ENCODE results near the gene TFB2M. TPM values are rescaled to one million over a fixed set of nuclear protein-coding genes. Genes with fewer than 3 reads are reported as not detected.

The TFB2M gene
- total RNA-seq, 1 donor from 2014 or later: 6.5 TPM

DNA sequence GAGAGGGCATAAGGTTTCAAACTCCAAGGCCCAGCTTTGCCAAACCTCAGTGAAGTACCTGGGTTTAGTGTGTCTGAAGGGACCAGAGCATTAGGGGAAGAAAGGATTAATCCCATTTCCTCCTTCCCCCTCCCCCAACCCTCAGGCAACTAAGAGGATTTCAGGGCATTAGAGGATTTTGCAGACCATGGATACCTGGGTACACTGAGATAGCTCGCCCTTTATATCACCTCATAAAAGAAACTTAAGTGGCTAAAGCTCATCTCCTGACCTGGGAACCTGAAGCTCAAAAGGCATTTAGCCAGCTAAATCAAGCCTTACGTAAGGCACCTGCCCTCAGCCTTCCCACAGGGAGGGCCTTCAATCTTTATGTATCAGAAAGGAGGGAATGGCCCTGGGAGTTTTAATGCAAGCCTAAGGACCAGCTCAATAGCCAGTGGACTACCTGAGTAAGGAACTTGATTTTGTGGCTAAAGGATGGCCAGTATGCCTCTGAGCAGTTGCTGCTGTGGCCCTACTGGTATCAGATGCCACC, 32.6 kb downstream of the TFB2M start:
- H3K4me3 Mint-ChIP-seq (ENCODE audit: unreplicated experiment): no peak overlapping the region
- no peak for TF ChIP-seq CTCF (IDR thresholded peaks at IDR 0.05; ENCODE audit: partially characterized antibody, unreplicated experiment)
- DNase-seq: no peak
- peaks cover 11% of the 10 kb centered on the region for H3K36me3 Mint-ChIP-seq (ENCODE audit: unreplicated experiment)
- peaks cover 4% of the 10 kb centered on the region for H3K9me3 Mint-ChIP-seq (ENCODE audit: unreplicated experiment)
- peaks cover 4% of the 10 kb centered on the region for H3K27me3 Mint-ChIP-seq (ENCODE audit: unreplicated experiment)
- no peaks in the 10 kb centered on the region for H3K4me1 Mint-ChIP-seq (ENCODE audit: low read depth, unreplicated experiment)
- no peak overlapping the region for H3K27ac Mint-ChIP-seq (ENCODE audit: unreplicated experiment)

- no peak for TF ChIP-seq CTCF (IDR thresholded peaks at IDR 0.05; ENCODE audit: partially characterized antibody, unreplicated experiment)
- no peak overlapping the region for H3K4me3 Mint-ChIP-seq (ENCODE audit: unreplicated experiment)
- DNase-seq: no peak
- peaks cover 4% of the 10 kb centered on the region for H3K27me3 Mint-ChIP-seq (ENCODE audit: unreplicated experiment)
- H3K4me1 Mint-ChIP-seq (ENCODE audit: low read depth, unreplicated experiment): no peaks in the 10 kb centered on the region
- H3K9me3 Mint-ChIP-seq (ENCODE audit: unreplicated experiment): peaks cover 4% of the 10 kb centered on the region
- peaks cover 11% of the 10 kb centered on the region for H3K36me3 Mint-ChIP-seq (ENCODE audit: unreplicated experiment)
- no peak overlapping the region for H3K27ac Mint-ChIP-seq (ENCODE audit: unreplicated experiment)
Measured at GRCh38 chr1:246532519-246532918, 33.5 kb downstream of the TFB2M start.

DNA sequence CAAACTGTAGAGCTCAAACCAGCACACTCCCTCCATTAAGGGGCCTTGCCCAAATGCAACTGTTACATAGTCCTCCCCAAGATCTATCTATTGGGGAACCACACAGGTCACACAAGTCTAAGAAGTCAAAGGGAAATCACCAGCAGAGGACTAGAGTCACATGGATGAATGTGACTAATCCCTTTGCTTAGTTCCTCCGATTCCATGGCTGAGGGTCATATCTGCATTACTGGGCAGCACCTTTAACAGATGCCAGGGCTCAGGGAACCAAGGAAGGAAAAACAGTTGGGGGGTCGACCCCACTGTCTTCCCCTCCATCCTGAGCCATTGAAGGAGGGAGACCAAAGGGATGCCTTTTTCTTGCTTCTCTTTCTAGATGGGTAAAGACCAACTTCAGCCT, 35.6 kb downstream of the TFB2M start:
- DNase-seq: no peak
- TF ChIP-seq CTCF (IDR thresholded peaks at IDR 0.05; ENCODE audit: partially characterized antibody, unreplicated experiment): no peak
- Mint-ChIP-seq H3K27me3 (ENCODE audit: unreplicated experiment) (peaks cover 4% of the 10 kb centered on the region), H3K4me1 (ENCODE audit: low read depth, unreplicated experiment) (no peaks in the 10 kb centered on the region), H3K36me3 (ENCODE audit: unreplicated experiment) (peaks cover 11% of the 10 kb centered on the region), H3K27ac (ENCODE audit: unreplicated experiment) (no peak overlapping the region), H3K4me3 (ENCODE audit: unreplicated experiment) (no peak overlapping the region), H3K9me3 (ENCODE audit: unreplicated experiment) (peaks cover 6% of the 10 kb centered on the region)

- TF ChIP-seq CTCF (IDR thresholded peaks at IDR 0.05; ENCODE audit: partially characterized antibody, unreplicated experiment): no peak
- peaks cover 4% of the 10 kb centered on the region for H3K27me3 Mint-ChIP-seq (ENCODE audit: unreplicated experiment)
Measured at GRCh38 chr1:246528933-246529731, 36.9 kb downstream of the TFB2M start.

More at GRCh38 chr1:246528933-246529731, 36.9 kb downstream of the TFB2M start:
- Mint-ChIP-seq H3K9me3 (ENCODE audit: unreplicated experiment) (peaks cover 9% of the 10 kb centered on the region), H3K36me3 (ENCODE audit: unreplicated experiment) (peaks cover 11% of the 10 kb centered on the region), H3K27ac (ENCODE audit: unreplicated experiment) (no peak overlapping the region), H3K4me3 (ENCODE audit: unreplicated experiment) (peak overlapping the region; percentile 20), H3K4me1 (ENCODE audit: low read depth, unreplicated experiment) (no peaks in the 10 kb centered on the region)
- no peak for DNase-seq
